Choroid plexus epithelial cell (primary cell): ENCODE data around the gene MGAT3.
A peak's percentile ranks its signal among the peaks of the same experiment; 100 is the strongest.

ENCODE experiments used
- DNase-seq: peaks from one replicate; pipeline ENCODE4 v3.0.0-alpha.2; 2010; ENCODE audit warnings: low read depth
- H3K4me3 ChIP-seq: 2 replicates; pipeline ENCODE4 v1.5.1; 2011; ENCODE audit warnings: low read depth, mild to moderate bottlenecking, control low read depth, low read length, moderate library complexity
- TF ChIP-seq, protein P1 (sequence below): conservative IDR thresholded peaks from 2 replicates; pipeline ENCODE4 v1.5.1; 2011; ENCODE audit warnings: low read depth, mild to moderate bottlenecking, control low read depth, inconsistent platforms, low read length, moderate library complexity

Gene MGAT3

DNA sequence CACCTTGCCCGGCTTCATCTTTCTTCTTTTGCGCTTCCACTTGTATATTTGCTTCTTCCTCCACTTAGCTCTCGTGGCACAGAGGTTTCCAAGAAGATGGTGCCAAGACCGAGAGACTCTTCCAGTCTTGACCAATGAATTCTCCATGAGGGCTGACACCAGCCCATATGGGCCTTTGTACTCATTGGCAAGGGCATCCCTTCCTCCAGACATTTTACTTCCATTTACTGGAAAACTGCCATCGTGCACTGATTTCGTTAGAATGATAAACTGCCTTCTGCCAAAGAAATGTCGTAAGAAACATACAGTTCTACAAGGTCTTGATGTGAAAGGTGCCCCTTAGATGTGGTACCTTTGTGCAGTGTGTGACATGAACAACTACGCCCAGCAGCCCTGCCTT lies 40.6 kb downstream of the MGAT3 start:
- no peak for DNase-seq
- H3K4me3 ChIP-seq: no peak overlapping the region

DNA sequence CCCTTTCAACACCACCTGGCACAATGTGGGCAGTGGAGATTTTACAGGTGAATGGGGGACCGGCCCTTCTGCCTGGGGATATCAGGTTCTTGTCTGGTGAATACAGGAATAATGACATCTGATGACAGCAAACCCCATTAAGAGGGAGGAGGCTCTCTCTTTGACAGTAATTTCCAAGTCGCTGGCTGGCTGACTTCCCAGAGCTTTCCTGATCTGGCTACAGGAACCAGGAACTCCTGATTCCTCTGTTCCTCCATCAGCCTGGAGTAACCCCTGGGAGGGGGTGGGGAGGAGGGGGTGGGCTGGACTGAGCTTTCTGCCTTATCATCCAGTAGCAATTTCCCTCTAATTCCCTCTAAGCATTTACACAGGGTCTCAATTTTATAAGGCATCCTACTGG lies 41.6 kb downstream of the MGAT3 start:
- no peak for DNase-seq
- TF ChIP-seq, protein P1, sequence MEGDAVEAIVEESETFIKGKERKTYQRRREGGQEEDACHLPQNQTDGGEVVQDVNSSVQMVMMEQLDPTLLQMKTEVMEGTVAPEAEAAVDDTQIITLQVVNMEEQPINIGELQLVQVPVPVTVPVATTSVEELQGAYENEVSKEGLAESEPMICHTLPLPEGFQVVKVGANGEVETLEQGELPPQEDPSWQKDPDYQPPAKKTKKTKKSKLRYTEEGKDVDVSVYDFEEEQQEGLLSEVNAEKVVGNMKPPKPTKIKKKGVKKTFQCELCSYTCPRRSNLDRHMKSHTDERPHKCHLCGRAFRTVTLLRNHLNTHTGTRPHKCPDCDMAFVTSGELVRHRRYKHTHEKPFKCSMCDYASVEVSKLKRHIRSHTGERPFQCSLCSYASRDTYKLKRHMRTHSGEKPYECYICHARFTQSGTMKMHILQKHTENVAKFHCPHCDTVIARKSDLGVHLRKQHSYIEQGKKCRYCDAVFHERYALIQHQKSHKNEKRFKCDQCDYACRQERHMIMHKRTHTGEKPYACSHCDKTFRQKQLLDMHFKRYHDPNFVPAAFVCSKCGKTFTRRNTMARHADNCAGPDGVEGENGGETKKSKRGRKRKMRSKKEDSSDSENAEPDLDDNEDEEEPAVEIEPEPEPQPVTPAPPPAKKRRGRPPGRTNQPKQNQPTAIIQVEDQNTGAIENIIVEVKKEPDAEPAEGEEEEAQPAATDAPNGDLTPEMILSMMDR: no peak
- no peak overlapping the region for H3K4me3 ChIP-seq

More for the DNA sequence above, 40.6 kb downstream of the MGAT3 start:
- TF ChIP-seq, protein P1: no peak

DNA sequence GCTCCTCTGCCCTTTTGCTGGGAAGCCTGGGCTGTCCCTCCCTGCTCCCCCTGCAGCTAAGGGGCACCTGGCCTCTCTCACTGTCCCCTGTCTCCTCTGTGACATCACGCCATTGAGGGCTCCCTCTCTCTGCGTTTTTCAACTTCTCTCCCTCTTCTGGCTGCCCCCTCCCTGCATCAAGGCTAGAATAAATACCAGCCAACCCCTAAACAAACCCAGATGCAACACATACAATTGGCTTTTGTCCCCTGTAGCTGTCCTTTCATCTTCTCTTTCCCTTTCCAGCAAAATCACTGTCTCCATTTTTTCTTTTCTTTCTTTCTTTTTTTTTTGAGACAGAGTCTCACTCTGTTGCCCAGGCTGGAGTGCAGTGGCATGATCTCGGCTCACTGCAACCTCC lies 42.0 kb downstream of the MGAT3 start:
- TF ChIP-seq, protein P1: no peak
- no peak for DNase-seq
- no peak overlapping the region for H3K4me3 ChIP-seq

DNA sequence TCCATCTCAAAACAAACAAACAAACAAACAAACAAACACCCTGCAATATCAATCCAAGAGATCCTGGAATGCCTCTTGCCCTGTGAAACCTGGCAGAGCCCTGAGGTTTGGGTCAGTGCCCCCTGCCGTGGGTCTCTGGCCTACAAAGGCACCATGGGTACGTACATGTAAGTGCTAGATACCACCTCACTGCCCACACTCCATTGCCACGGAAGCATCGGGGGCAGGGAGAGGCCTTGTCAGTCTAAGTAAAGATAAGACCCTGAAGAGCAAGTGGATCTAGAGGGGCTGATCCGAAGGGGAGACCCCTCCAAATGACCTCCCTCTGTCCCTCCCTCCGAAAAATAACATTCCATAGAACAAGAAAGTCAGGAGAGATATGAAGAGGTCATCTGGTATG lies 43.3 kb downstream of the MGAT3 start:
- no peak overlapping the region for H3K4me3 ChIP-seq
- TF ChIP-seq, protein P1: no peak
- DNase-seq: no peak

DNA sequence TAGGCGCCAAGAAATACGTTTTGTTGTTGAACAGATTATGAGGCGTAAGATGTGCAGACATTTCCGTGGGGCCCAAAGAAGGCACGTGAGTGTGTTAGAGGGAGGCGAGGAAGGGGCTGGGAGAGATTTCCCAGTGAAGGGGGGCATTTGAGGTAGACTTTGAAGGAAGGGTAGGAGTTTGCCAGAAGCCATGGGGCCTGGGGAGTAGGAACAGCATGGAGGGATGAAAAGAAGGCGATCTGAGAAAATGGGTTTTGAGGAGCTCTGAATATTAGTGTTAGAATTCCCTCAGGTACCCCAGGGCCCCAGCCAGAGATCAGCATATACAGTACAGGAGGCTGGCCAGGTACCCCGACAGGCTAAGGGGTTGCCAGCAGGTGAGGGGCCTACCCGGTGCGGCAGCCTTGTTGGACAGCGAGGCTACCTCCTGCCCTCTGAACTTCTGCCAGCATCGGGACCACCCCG lies 44.9 kb downstream of the MGAT3 start:
- H3K4me3 ChIP-seq: peak overlapping the region; percentile 92
- DNase-seq: no peak
- TF ChIP-seq, protein P1: no peak

DNA sequence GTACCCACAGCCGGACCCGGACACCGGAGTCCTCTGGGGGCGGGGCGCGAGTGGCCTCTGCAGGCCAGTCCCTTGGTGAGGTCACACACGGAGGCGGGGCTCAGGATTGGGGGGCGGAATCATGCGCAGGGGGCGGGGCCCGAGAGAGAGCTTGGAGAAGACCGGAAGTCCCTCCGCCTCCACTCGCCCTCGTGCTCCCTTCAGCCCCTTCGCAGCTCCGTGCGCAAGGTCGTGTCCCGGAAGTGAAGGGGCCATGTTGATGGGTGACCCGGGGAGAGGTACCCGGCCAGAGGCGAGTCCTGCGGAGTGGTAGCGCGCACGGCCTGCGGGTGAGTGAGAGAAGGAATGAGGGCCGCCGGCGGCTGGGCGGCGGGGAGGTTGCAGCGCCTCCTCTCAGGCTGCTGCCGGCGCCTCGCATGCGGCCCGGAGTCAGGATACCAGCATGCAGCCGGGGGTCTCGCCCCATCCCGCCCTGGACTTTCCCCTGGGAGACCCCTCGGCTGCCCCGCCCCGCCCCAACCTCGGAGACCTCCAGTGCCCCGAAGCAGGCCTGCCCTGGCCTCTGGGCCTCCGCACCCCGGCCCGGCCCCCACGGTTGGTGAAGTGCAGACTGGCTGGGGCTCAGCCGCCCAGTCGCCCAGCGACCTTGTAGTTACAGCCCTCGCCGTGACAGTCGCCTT lies 45.4 kb downstream of the MGAT3 start, which contains the start of gene MIEF1:
TSS of gene MIEF1 (plus strand) at position 182 of the 680 bp plus-strand sequence. CDS start 9,005 bp downstream, outside the sequence.
- DNase-seq: peak; percentile 95
- TF ChIP-seq, protein P1: no peak
- peak within 1 kb of the TSS; percentile 92 for H3K4me3 ChIP-seq
